ENCODE measurements around the gene ZBTB7B.

The ZBTB7B gene

DNA sequence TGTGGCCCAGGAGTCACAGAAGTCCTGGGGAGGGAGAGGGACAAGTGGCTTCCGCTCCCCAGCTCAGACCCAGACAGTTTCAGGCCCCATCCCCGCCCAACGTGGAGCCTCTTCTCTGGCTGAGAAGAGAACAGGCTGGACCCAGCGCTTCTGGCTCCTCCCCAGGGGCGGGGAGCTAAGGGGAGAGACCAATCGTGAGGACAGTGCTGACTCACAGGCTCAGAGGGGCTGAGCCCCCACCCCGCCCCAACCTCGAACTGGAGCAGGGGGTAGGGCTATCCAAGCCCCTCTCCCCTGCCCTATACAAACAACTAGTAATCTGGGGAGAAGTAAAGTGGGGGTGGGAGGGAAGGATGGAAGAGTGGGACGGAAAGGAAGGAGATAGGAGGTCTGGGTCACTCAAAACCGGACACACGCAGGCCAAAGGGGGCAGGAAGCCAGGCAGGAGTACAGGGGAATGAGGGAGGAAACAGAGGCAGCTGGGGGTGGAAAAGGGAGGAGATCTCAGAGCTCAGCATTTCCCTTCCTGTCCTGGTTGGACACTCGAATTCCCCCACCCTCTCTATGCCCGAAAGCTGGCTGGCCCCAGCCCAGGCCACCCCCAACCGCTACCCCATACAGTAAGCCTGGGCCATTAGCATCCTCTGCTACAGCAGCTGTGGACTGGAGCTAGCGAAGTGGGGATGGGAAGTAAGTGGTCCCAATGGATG lies 31.8 kb upstream of the ZBTB7B start, which contains the start of gene SHC1 (continued):
- TF ChIP-seq WT1 (tag by site-specific recombination; IDR thresholded peaks at IDR 0.05) = peak; percentile 84
- TF ChIP-seq ZNF26 (tag by site-specific recombination; IDR thresholded peaks at IDR 0.05) = no peak
- TF ChIP-seq, protein P1, sequence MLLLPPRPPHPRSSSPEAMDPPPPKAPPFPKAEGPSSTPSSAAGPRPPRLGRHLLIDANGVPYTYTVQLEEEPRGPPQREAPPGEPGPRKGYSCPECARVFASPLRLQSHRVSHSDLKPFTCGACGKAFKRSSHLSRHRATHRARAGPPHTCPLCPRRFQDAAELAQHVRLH (tag by site-specific recombination; IDR thresholded peaks at IDR 0.05) = no peak
- peak; percentile 33; the same call in 1 of the 2 replicates for TF ChIP-seq KLF9 (tag by site-specific recombination; IDR thresholded peaks at IDR 0.05; ENCODE audit: low read depth)
- no peak for TF ChIP-seq ZIC2 (tag by site-specific recombination; IDR thresholded peaks at IDR 0.05)
- TF ChIP-seq ZNF266 (tag by site-specific recombination; IDR thresholded peaks at IDR 0.05; ENCODE audit: low read depth) = no peak
- TF ChIP-seq MYNN (tag by site-specific recombination; IDR thresholded peaks at IDR 0.05; ENCODE audit: borderline replicate concordance) = no peak
- TF ChIP-seq PRDM4 (tag by site-specific recombination; IDR thresholded peaks at IDR 0.05) = no peak
- TF ChIP-seq ZNF174 (tag by site-specific recombination; IDR thresholded peaks at IDR 0.05) = no peak
- no peak for TF ChIP-seq ZNF677 (tag by site-specific recombination; IDR thresholded peaks at IDR 0.05)
- no peak for TF ChIP-seq ZNF623 (tag by site-specific recombination; IDR thresholded peaks at IDR 0.05)
- no peak for TF ChIP-seq ZNF670 (tag by site-specific recombination; IDR thresholded peaks at IDR 0.05; ENCODE audit: low read depth)
- TF ChIP-seq ZNF221 (tag by site-specific recombination; IDR thresholded peaks at IDR 0.05; ENCODE audit: borderline replicate concordance) = no peak
- no peak for TF ChIP-seq MZF1 (tag by site-specific recombination; IDR thresholded peaks at IDR 0.05; ENCODE audit: borderline replicate concordance)
- no peak for TF ChIP-seq YY2 (tag by site-specific recombination; IDR thresholded peaks at IDR 0.05)
- TF ChIP-seq ZNF18 (tag by site-specific recombination; IDR thresholded peaks at IDR 0.05) = no peak
- TF ChIP-seq ZNF341 (tag by site-specific recombination; IDR thresholded peaks at IDR 0.05; ENCODE audit: low read depth) = peak; percentile 32; the same call in 1 of the 2 replicates
- TF ChIP-seq ZNF366 (tag by site-specific recombination; conservative IDR thresholded peaks at IDR 0.05) = peak; percentile 87
- TF ChIP-seq ZNF292 (tag by site-specific recombination; IDR thresholded peaks at IDR 0.05; ENCODE audit: borderline replicate concordance, low read depth) = no peak
- TF ChIP-seq ZBTB17 (tag by site-specific recombination; IDR thresholded peaks at IDR 0.05) = peak; percentile 65; the same call in 1 of the 2 replicates
- no peak for TF ChIP-seq SETDB1 (IDR thresholded peaks at IDR 0.05; ENCODE audit: insufficient read length, low read length)
- peak; percentile 85 for TF ChIP-seq GLIS1 (tag by site-specific recombination; IDR thresholded peaks at IDR 0.05)
- TF ChIP-seq ZNF521 (tag by site-specific recombination; IDR thresholded peaks at IDR 0.05) = no peak
- no peak for TF ChIP-seq ZNF37A (tag by site-specific recombination; IDR thresholded peaks at IDR 0.05)
- peak; percentile 66 for TF ChIP-seq ZBTB8A (tag by site-specific recombination; IDR thresholded peaks at IDR 0.05)
- no peak for TF ChIP-seq ZNF114 (tag by site-specific recombination; IDR thresholded peaks at IDR 0.05)
- TF ChIP-seq KLF1 (tag by site-specific recombination; IDR thresholded peaks at IDR 0.05) = peak; percentile 34; the same call in 1 of the 2 replicates
- TF ChIP-seq ZNF24 (tag by site-specific recombination; IDR thresholded peaks at IDR 0.05) = no peak
- no peak for TF ChIP-seq GLI2 (tag by site-specific recombination; IDR thresholded peaks at IDR 0.05; ENCODE audit: borderline replicate concordance, low read depth)
- TF ChIP-seq, protein P2, sequence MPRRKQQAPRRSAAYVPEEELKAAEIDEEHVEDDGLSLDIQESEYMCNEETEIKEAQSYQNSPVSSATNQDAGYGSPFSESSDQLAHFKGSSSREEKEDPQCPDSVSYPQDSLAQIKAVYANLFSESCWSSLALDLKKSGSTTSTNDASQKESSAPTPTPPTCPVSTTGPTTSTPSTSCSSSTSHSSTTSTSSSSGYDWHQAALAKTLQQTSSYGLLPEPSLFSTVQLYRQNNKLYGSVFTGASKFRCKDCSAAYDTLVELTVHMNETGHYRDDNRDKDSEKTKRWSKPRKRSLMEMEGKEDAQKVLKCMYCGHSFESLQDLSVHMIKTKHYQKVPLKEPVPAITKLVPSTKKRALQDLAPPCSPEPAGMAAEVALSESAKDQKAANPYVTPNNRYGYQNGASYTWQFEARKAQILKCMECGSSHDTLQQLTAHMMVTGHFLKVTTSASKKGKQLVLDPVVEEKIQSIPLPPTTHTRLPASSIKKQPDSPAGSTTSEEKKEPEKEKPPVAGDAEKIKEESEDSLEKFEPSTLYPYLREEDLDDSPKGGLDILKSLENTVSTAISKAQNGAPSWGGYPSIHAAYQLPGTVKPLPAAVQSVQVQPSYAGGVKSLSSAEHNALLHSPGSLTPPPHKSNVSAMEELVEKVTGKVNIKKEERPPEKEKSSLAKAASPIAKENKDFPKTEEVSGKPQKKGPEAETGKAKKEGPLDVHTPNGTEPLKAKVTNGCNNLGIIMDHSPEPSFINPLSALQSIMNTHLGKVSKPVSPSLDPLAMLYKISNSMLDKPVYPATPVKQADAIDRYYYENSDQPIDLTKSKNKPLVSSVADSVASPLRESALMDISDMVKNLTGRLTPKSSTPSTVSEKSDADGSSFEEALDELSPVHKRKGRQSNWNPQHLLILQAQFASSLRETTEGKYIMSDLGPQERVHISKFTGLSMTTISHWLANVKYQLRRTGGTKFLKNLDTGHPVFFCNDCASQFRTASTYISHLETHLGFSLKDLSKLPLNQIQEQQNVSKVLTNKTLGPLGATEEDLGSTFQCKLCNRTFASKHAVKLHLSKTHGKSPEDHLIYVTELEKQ (tag by site-specific recombination; IDR thresholded peaks at IDR 0.05; ENCODE audit: borderline replicate concordance) = no peak
- TF ChIP-seq ZNF132 (tag by site-specific recombination; IDR thresholded peaks at IDR 0.05; ENCODE audit: borderline replicate concordance) = no peak

Data from HEK293 (cell line).